Nephron (organoid): ENCODE results near the gene L1CAM.

Experiments
- H3K27ac Mint-ChIP-seq, 3 experiments: 2 replicates each; pipeline ENCODE4 v1.8.0; 2020; ENCODE audit warnings: mixed read lengths in 3 of 3, mild to moderate bottlenecking in 2 of 3, moderate library complexity in 1 of 3
- H3K27me3 Mint-ChIP-seq: 2 replicates; pipeline ENCODE4 v1.8.0; 2021; ENCODE audit warnings: low read depth, mild to moderate bottlenecking, moderate library complexity, mixed read lengths
- H3K36me3 Mint-ChIP-seq: 2 replicates; pipeline ENCODE4 v1.8.0; 2020; ENCODE audit warnings: low read depth, mixed read lengths
- H3K4me1 Mint-ChIP-seq: 2 replicates; pipeline ENCODE4 v1.8.0; 2020; ENCODE audit warnings: mixed read lengths
- H3K4me3 Mint-ChIP-seq, 3 experiments: 2 replicates each; pipeline ENCODE4 v1.8.0; 2020; ENCODE audit warnings: mild to moderate bottlenecking in 3 of 3, mixed read lengths in 3 of 3, moderate library complexity in 2 of 3
- H3K9me3 Mint-ChIP-seq: 2 replicates; pipeline ENCODE4 v1.8.0; 2020; ENCODE audit warnings: mixed read lengths
- TF ChIP-seq, protein P1 (sequence below), 3 experiments: fragments of 200-600 bp; sonication (generic); IDR thresholded peaks; one replicate each; pipeline ENCODE4 v1.5.0; 2021; ENCODE audit warnings: antibody characterized with exemption in 3 of 3; ENCODE audit not compliant: unreplicated experiment in 3 of 3

The L1CAM gene

GRCh38 chrX:153867671-153868070 is 18.3 kb downstream of the L1CAM start:
- TF ChIP-seq, protein P1, sequence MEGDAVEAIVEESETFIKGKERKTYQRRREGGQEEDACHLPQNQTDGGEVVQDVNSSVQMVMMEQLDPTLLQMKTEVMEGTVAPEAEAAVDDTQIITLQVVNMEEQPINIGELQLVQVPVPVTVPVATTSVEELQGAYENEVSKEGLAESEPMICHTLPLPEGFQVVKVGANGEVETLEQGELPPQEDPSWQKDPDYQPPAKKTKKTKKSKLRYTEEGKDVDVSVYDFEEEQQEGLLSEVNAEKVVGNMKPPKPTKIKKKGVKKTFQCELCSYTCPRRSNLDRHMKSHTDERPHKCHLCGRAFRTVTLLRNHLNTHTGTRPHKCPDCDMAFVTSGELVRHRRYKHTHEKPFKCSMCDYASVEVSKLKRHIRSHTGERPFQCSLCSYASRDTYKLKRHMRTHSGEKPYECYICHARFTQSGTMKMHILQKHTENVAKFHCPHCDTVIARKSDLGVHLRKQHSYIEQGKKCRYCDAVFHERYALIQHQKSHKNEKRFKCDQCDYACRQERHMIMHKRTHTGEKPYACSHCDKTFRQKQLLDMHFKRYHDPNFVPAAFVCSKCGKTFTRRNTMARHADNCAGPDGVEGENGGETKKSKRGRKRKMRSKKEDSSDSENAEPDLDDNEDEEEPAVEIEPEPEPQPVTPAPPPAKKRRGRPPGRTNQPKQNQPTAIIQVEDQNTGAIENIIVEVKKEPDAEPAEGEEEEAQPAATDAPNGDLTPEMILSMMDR (IDR thresholded peaks at IDR 0.05; ENCODE audit: unreplicated experiment in 3 of 3), result no peak
- Mint-ChIP-seq H3K27ac (no peak overlapping the region), H3K9me3 (peaks cover 13% of the 10 kb centered on the region), H3K36me3 (peaks cover 9% of the 10 kb centered on the region), H3K4me3 (no peak overlapping the region), H3K4me1 (no peaks in the 10 kb centered on the region), H3K27me3 (peaks cover 11% of the 10 kb centered on the region)

- H3K27me3 Mint-ChIP-seq, result peaks cover 7% of the 10 kb centered on the region
- no peaks in the 10 kb centered on the region for H3K4me1 Mint-ChIP-seq
- peaks cover 9% of the 10 kb centered on the region for H3K36me3 Mint-ChIP-seq
- no peak overlapping the region for H3K4me3 Mint-ChIP-seq
- peaks cover 8% of the 10 kb centered on the region for H3K9me3 Mint-ChIP-seq
- TF ChIP-seq, protein P1 (IDR thresholded peaks at IDR 0.05; ENCODE audit: unreplicated experiment in 3 of 3), result no peak
- H3K27ac Mint-ChIP-seq, result no peak overlapping the region
Measured at GRCh38 chrX:153867139-153867538, 18.8 kb downstream of the L1CAM start.

DNA sequence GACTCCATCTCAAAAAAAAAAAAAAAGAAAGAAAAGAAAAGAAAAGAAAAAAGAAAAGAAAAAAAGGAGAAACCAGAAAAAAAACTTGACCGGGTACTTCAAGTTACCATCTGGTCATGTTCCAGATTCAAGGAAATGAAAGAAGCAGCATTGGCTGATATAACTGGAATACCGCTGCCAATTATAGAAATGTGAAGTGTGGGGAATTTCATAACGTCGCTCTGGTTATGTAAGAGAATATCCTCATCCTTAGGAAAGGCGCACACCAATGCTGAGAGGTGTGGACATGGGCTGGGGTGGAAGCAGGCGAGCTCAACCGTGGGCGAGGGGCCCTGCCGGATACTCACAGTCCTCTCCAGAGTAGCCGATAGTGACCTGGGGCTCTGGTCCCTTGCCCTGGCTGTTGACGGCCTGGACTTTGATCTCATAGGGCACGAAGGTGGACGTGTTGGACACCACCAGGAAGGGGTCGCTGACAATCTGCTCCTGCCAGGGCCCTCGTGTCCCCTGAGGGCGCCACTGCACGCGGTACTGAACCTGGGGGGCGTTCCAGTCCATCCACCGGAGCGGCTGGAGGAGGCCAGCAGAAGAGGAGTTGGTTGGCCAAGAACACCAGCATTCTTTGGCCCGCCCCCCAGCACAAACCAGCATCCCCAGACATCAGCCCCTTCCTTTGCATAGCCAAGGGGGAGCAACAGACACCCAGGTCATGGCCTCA is 19.5 kb downstream of the L1CAM start:
- TF ChIP-seq, protein P1 (IDR thresholded peaks at IDR 0.05; ENCODE audit: unreplicated experiment in 3 of 3), result no peak
- no peak overlapping the region for H3K27ac Mint-ChIP-seq
- peaks cover 7% of the 10 kb centered on the region for H3K9me3 Mint-ChIP-seq
- no peak overlapping the region for H3K4me3 Mint-ChIP-seq
- no peaks in the 10 kb centered on the region for H3K4me1 Mint-ChIP-seq
- H3K36me3 Mint-ChIP-seq, result peaks cover 9% of the 10 kb centered on the region
- H3K27me3 Mint-ChIP-seq, result peaks cover 7% of the 10 kb centered on the region

DNA sequence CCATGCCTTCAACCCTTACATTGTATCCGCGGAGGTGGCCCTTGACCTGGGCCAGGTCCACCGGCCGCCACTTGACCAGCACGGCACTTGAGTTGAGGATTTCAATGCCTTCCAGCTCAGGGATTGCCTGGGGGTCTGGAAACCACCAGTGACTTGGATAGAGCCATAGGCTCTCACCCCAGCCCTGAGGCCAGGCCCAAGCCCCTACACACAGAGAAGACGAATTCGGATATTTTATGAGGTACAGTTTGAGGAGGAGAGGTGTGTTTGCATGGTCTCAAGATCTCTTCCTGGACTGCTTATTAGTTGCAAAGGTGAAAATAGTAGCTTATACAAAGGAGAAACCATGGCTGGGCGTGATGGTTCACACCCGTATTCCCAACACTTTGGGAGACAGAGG is 20.3 kb downstream of the L1CAM start:
- Mint-ChIP-seq H3K27me3 (peaks cover 7% of the 10 kb centered on the region), H3K4me1 (no peaks in the 10 kb centered on the region), H3K9me3 (peaks cover 7% of the 10 kb centered on the region), H3K4me3 (no peak overlapping the region), H3K27ac (no peak overlapping the region), H3K36me3 (peaks cover 9% of the 10 kb centered on the region)
- TF ChIP-seq, protein P1 (IDR thresholded peaks at IDR 0.05; ENCODE audit: unreplicated experiment in 3 of 3), result no peak

DNA sequence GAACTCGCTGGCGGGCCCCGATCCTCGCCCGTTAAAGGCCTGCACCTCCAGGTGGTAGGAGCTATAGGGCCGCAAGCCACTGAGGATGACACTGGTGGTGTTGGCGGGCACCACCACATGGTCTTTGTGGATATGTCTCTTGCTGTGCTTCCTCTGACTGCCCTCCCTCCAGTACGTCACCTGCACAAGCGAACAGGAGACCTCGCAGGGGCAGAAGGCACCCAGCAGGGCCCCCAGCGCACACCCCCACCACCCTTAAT is 20.7 kb downstream of the L1CAM start:
- Mint-ChIP-seq H3K9me3 (peaks cover 7% of the 10 kb centered on the region), H3K4me1 (no peaks in the 10 kb centered on the region), H3K36me3 (peaks cover 9% of the 10 kb centered on the region), H3K27me3 (peaks cover 7% of the 10 kb centered on the region), H3K27ac (no peak overlapping the region), H3K4me3 (no peak overlapping the region)
- TF ChIP-seq, protein P1 (IDR thresholded peaks at IDR 0.05; ENCODE audit: unreplicated experiment in 3 of 3), result no peak

DNA sequence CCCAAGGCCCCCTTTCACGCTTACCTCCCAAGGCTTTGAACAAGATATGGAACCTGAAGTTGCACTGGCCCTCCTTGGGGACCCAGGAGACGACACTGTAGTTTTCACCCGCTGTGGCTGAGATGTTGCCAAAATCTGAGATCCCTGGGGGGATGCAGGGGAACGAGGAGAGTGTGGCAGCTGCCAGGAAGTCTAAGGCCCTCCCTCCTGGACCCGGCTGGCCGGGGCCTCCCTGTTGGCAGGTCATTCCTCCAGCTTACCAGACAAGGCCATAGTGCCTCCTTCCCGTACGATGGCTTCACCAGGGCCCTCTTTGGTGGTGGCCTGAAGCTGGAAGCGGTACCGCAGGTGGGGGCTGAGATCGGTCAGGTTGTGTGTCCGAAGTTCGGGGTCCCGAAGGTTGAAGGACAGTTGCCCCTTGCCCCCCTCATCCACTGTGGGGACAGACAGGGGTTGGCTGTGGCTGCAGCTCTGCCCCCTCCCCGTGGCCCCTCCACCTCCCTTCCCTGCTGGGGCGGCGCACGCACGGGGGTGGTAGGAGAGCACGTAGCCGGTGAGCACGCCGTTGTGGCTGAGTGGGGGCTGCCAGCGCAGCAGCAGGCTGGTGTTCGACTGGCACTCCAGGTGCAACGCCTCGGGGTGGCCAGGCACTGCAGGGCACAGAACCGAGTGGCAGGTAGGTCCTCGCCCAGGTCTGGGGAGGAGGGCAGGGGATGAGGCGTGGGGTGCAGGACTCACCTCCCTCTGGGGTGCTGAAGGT is 21.2 kb downstream of the L1CAM start:
- Mint-ChIP-seq H3K27ac (no peak overlapping the region), H3K4me3 (no peak overlapping the region), H3K27me3 (peaks cover 7% of the 10 kb centered on the region), H3K36me3 (peaks cover 9% of the 10 kb centered on the region), H3K4me1 (no peaks in the 10 kb centered on the region), H3K9me3 (peaks cover 7% of the 10 kb centered on the region)
- TF ChIP-seq, protein P1 (IDR thresholded peaks at IDR 0.05; ENCODE audit: unreplicated experiment in 3 of 3), result no peak
